Posterior cingulate gyrus (tissue), 11 donors: ENCODE results near the gene AGAP2.

ENCODE experiments used
- DNase-seq, 10 donors: peaks; one replicate each; pipeline versions ENCODE4 v3.0.0 to v3.0.0-alpha.2; 2020 to 2021; ENCODE audit warnings: mixed read lengths in 3 of 10
- intact Hi-C: fragments of 100-400 bp; cut with DNase I; formaldehyde crosslinking; loops from one replicate; pipeline ENCODE4 v1.15.1; 2023

The AGAP2 gene

DNA sequence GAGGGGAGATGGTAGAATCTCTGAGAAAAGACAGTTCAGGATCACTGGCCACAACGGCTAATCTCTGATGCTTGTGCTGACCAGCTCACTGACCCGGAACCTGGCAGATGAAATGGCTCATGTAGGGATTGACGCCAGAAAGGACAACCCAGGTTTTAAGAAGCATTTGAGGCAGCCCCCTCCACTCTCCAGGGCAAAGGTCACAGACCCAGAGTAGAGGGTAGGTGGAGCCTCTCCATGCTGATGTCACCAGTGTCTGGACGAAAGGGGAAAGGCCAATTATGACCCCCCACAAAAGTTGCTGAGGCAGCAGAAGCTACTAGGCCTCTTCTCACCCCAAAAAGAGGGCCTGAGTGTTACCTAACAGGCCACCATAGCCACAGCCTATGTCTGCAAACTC, 32.2 kb upstream of the AGAP2 start:
- DNase-seq: no peak
- intact Hi-C loops: no loop called here

DNA sequence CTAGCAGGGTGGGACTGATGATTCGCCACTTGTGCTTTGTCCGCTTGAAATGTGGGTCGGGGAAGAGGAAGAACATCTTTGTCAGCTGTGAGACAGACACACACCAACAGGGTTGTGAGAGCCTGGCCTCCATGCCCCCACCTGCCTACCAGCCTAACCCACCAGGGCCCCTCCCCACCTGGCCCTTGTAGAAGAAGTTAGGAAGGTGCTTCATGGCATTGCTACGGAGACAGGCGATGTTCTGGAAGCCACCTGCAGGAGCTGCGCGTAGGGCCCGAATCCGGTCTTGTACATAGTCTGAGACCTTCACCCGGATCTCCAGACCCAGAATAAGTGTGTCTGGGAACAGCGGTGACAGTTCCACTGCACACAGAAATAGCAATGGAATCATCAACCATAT, 31.1 kb upstream of the AGAP2 start:
- intact Hi-C loops: no loop called here
- DNase-seq: no peak

DNA sequence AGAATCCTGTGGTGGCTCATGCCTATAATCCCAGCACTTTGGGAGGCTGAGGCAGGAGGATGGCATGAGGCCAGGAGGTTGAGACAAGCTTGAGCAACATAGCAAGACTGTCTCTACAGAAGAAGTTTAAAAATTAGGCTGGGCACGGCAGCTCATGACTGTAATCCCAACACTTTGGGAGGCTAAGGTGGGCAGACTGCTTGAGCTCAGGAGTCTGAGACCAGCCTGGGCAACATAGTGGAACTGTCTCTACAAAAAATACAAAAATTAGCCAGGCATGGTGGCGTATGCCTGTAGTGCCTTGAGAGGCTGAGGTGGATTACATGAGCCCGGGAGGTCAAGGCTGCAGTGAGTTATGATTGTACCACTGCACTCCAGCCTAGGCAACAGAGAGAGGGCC, 29.3 kb upstream of the AGAP2 start:
- no peak for DNase-seq
- intact Hi-C loops: no loop called here

DNA sequence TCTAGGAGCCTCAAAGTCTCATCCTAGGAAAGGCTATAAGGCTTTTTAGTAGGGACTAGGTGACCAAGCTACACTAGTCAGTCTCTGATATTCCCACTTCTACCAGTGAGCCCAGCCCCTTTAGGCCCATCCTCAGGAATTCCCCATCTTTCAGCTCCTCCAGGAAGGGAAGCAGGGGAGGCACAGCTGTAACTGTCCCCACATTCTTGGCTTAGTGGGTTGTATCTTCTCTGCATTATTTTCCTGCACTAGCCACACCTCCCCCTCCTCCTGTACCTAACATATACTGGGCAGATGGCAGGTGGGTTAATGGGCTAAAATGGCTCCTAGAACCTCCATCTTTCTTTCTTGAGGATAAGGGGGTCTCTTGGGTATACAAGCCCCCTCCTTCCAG, 28.8 kb upstream of the AGAP2 start:
- no peak for DNase-seq
- intact Hi-C loops: no loop called here

DNA sequence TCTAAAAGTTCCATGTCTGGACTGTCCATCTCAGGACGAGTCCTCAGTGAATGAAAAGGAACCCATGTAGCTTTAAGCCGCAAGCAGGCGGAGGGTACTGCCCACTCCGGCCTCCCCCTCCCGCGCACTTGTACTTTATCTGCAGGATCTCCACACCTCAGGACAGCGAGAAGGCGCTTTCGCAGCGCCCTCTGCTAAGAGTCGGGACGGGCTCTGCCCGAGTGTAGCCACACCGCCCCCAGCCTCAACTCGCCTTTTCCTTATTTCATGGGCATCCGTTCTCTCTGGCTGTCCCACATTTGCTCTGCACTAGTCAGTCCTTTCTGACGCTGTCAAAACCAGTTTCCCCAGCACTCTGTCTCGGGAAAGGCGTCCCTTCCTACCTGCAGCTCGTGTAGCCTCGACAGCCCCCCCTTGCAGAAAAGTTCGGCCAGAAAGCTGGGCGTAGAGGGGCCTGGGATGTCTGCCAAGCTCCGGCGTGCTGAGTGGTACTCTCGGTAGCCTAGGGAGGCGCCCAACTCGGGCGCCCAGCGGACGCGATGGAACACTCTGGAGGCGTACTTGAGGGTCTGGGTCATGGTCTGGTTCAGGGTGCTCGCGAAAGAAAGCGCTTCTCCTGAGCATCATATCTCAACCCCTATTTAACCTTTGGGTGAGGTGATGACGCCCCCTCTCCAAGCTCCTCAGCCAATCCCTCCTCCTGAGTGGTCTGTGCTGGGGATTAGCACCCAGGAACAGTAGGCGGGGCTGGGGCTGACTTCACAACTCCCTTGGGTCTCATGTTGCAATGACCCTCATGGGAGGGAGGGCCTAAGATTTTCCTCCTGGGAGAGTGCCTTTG, 28.1 kb upstream of the AGAP2 start, which contains the start of gene CYP27B1:
TSS of gene CYP27B1 (minus strand) at position 615 of the 841 bp plus-strand sequence. CDS start at position 578, 37 bp downstream.
- intact Hi-C loops: no loop called here
- DNase-seq: peak in 1 of 10 donors; percentile 74

DNA sequence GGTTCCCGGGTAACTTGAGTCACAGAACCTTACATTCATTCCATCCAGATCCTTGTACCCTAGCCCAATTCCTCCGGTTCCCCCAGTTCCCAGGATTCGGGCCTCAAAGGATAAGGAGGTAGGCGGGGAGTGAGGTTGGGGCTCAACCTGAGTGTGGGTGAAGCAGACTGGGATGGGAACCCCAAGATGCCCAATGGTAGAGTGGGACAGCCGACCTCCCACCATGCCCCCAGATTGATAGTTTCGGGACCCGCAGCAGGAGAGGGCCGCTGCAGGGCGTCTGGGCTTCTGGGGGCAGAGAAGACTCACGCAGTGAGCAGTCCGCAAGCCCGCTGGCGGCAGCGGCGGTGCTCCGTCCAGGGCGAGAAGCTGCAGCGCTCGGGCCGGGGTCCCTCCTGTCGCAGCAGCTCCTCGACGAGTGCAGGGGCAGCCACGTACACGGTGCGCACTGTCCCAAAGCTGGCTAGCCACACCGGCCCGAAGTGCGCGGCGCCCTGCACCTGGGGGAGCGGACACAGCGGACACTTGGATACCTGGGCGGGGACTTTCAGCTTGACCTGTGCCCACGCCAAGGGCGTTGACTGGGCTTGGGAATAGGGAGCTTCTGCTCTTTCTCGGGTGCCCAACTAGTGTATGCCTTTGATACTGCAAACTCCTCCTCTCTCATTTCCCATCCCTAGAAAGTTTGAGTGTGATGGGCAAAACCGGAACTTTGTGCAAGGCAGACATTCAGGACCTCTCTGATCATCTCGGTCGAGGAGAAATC, 27.3 kb upstream of the AGAP2 start:
- no peak for DNase-seq
- intact Hi-C loops: no loop called here

DNA sequence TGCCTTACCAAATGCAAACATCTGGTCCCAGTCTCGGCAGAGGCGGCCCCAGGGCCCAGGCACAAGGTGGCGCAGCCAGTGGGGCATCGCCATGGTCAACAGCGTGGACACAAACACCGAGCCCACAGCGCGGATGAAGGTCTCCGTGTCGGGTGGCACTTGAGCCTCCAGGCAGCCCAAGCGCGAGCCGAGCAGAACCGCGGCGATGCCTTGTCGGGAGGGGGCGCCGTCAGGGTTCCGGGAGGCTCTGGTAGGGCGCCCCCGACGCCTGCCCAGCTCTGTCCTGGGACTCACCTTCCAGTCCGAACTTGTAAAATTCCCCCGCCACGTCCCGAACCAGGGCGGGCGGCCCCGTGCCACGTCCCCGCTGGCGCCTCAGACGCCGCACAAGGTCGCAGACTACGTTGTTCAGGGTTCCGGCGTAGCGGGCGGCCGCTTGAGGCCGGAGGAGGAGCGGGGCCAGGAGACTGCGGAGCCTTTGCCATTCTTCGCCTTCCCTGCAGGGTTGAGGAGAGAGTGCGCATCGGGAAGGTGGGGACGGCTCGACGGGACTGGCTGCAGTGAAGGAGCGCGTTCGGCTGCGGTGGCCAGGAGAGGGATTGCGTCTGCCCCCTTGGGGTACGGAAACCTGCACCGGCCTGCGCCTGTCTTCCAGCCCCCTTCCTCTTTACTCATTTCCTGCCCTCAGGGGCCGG, 26.6 kb upstream of the AGAP2 start:
- peak in 1 of 10 donors; percentile 78 for DNase-seq

DNA sequence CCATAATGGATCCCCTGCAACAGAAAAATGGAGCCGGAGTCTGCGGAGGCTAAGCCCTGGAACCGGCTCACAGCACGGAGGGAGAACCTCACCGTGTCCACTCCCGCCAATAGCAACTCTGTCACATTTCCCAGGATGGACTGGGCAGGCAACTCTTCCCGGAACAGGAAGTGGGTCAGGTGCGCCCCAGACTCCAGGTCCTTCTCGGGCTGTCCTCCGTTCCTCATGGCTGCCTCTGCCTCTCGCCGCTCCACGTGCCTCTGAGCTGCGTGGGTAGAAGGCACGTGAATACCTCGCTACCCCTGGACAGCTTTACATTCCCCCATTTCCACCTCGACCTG, 26.1 kb upstream of the AGAP2 start:
- DNase-seq: no peak

More for the DNA sequence above, 26.6 kb upstream of the AGAP2 start:
- intact Hi-C loops: no loop called here

DNA sequence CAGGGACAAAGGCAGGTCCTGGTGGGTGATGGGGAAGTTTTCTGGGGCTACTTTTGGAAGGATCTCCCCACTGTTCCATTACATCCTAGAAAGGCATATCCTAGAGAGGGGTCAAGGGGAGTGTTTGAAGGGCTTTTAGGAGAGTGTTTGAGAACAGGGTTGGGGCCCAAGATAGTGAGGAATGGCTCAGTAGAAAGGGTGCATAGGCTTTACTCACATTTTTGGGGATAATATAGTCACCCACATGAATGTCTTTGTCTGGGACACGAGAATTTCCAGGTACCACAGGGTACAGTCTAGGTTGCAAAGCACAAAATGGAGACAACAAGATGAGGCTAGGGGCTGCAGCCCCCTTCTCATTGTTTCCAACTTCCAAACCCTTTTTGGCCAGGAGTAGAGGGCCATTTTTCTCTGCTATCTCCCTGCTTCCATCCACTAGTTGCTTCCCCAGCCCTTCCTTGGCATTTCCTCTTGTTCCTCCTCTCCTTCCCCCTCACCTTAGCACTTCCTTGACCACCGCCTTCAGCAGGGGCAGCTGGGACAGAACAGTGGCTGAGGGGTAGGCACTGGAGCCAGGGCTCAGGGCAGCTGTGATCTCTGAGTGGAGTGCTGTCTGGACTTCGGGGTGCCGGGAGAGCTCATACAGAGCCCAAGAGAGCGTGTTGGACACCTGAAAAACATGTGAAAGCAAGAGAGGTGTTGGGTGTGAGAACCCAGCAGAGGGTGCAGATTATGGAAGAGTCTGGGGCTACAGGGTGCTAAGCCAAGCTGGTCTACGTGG, 25.5 kb upstream of the AGAP2 start:
- intact Hi-C loops: no loop called here
- no peak for DNase-seq

More for the DNA sequence above, 26.1 kb upstream of the AGAP2 start:
- intact Hi-C loops: no loop called here

DNA sequence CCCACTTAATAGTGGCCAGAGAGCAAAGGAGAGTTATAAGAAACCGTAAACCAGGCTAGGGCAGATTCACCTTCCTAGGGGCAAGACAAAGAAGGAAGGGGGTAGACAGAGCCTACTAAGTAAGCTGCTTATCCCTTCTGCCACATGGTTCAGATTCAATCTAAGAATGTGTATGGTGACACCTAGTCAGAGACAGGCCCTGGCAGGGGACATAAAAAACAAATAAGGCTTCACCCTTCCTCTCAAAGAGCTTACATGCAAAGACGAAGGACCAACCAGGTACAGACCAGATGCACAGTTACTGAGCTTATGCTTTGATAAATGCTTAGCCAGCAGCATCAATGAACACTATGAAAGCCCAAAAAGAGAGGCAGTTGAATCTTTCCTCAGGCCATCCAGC, 23.9 kb upstream of the AGAP2 start:
- DNase-seq: no peak
- intact Hi-C loops: no loop called here

DNA sequence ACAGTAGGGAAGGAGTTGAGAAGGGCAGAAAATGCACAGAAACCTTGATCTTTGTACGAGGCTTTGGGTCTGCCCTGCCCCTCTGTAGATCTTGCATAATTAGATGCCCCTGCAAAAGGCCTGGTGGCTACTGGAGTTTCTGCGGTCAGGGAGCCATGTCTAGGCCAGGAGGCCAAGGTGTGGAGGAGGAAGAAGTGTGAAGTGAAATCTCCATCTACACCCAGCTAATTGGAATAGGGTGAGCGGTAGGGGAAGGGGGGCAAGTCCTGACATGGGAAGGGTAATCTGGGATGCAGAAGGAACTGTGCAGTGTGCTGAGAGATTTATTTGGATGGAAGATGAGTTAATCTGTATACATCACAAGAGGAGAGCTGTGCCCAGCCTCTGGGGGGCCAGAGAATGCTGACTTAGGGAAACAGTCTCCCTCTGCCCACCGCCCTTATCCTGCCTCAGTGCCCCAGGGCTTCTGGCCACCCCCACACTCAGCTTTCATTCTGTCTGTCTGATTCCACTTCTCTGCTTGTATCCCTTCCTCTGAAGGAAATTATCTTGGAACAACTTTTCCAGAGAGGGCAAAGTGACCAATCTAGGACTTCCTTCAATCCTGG, 23.0 kb upstream of the AGAP2 start:
- no peak for DNase-seq
- intact Hi-C loops: no loop called here

DNA sequence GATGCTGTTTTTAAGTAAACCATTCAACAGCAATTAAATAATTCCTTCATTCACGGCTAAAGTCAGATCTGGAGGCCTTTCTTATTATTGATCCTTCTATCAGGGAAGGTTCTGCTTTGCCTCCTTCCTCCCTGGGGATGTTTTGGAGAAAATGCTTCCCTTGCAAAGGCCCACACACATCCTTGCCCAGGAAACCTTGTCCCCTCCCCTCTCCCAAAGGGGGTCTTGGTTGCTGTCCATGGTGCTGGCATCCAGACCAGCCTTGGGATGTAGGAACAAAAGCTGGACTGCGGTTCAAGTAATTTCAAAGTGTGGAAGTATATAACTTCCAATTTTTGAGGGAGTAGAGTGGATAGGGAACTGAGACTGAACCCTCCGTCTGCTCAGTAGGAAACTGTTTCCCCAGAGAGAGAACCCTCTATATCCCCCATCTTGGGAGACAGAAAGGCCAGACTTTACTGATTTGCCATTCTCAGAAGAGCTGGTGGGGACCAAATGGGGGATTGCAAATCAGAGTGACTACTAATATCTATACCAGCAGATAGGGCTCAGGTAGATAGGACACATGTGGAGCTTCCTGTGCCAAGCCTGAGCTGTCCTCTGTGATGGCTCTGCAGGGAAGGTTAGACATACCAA, 21.9 kb upstream of the AGAP2 start:
- DNase-seq: no peak
- intact Hi-C loops: no loop called here

DNA sequence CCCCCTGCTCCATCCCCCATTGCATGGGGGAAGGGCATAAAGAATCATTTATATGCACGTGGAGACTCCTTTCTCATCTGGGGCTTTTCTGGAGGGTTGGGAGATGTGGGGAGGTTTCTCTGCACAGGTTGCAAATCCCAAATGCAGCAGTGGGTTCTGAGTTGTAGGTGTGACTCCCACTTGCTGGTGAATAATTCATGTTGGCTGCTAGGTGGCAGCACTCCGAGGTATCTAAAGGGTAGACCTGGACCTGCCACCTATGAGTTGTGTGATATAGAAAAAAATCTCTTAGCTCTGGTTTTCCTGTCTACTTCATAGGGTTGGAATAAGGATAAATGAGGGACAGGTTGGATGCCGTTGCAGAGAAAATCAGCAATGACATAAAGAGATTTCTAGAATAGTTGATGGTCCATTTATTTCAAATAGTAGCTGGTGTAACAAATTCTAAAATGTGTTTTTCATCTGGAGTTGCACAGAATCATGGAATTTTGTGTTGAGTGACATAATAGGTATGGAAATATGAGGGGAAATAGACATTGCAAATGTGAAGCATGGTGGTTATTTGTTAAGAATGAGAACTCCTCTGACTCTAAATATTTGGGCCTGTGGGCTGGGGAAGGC, 20.9 kb upstream of the AGAP2 start:
- DNase-seq: no peak

DNA sequence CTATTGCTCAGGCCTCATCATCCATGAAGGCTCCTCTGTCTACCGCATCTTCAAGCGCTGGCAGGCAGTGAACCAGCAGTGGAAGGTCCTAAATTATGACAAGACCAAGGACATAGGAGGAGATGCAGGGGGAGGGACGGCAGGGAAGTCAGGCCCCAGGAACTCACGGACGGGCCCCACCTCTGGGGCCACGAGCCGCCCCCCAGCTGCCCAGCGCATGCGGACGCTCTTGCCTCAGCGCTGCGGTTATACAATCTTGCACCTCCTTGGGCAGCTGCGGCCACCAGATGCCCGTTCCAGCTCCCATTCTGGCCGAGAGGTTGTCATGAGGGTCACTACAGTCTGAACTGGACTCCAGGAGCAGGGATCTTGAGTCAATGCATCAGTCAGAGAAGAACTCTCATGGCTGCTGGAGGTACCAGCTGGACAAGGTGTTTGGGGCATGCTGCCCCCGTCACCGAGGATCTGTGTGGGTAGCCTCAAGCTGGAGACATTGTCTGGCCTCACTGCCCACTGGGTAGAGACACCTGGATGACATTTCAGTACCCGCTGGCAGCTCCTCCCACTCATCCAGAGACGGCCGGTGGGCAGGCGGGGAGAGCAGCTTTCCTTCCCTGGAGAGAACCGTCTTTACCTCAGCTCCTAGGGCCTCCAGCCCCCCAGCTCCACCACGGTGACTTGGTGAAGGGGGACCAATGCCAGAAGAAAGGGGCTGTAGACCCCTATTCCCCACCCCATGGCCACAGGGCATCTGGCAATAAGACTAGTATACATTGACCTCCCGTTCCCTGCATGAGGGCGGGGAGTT, 20.2 kb upstream of the AGAP2 start:
- intact Hi-C loops: no loop called here
- no peak for DNase-seq

More for the DNA sequence above, 20.9 kb upstream of the AGAP2 start:
- intact Hi-C loops: no loop called here

DNA sequence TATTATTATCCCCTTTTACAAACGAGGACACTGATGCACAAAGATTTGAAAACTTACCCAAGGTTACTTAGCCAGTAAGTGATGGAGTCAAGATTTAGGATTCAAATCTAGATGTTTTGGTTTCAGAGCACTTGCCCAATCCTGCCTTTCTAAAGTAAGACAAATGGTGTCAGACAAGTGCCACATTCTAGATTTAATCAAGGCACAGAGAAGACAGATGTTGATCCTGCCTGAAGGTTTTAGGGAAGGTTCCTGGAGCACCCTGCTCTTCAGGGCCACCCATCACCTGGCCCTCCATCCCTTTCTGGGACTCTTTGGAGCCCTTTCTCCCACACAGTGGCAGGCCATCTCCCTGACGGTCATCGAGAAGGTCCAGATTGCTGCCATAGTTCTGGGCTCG, 19.2 kb upstream of the AGAP2 start:
- DNase-seq: no peak
- intact Hi-C loops: no loop called here

DNA sequence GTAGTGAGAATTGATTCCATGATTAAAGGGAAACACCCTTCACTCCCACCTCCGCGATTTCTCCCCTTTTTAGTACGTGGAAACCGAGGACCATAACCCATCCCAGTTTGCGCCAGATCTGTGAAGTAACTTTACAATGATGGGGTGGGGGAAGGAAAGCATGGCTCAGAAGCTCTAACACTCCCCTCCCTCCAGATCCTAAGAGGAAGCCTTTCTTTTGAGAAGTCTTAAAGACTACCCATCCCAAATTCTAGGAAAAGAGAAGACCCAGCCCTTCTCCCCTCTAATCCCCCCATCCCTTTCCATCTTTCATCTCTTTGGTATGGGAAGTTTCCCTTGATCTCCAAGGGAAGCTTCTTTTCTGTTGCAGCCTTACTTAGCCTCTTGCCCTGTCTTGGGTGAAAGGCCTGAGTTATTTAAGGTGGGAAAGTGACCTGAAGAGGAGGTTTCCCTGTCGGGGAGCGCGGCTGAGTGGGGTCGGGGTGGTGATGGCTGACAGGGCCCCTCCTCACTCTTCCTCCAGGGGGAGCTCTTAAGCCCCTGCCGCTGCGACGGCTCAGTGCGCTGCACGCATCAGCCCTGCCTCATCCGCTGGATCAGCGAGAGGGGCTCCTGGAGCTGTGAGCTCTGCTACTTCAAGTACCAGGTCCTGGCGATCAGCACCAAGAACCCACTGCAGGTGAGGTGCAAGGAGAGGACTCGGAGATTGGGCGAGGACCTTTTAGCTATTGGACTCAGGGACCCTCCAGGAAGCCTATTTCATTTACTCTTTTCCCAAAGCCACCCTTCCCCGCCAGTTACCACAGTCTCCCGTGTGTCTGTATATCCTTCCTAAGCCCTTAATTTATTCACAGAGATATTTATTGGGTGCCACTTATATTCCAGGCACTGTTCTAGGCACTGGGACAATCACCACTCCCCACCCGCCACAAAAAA, 18.1 kb upstream of the AGAP2 start:
- intact Hi-C loops: no loop called here
- DNase-seq: no peak
